NCI-H2029 (cell line): Measurements from ENCODE around the gene SLC10A7.

Source experiments
- DNase-seq: peaks from one replicate; lab custom pipeline; 2025; lab: John Stamatoyannopoulos, UW

SLC10A7 gene

GRCh38 chr4:146349306-146349705 lies 172.4 kb downstream of the SLC10A7 start:
- no peak for DNase-seq

GRCh38 chr4:146347822-146348221 lies 173.9 kb downstream of the SLC10A7 start:
- no peak for DNase-seq

- DNase-seq = no peak
These were observed 175.5 kb downstream of the SLC10A7 start for GRCh38 chr4:146346276-146346675.

GRCh38 chr4:146343776-146344175 lies 178.0 kb downstream of the SLC10A7 start:
- no peak for DNase-seq

- DNase-seq = no peak
These were observed 178.5 kb downstream of the SLC10A7 start for GRCh38 chr4:146343199-146343598.

GRCh38 chr4:146342600-146343192 lies 179.0 kb downstream of the SLC10A7 start:
- DNase-seq = no peak

- no peak for DNase-seq
These were observed 180.9 kb downstream of the SLC10A7 start for GRCh38 chr4:146340798-146341197.

- no peak for DNase-seq
These were observed 183.2 kb downstream of the SLC10A7 start for GRCh38 chr4:146338512-146338911.

- DNase-seq = no peak
These were observed 185.3 kb downstream of the SLC10A7 start for GRCh38 chr4:146336410-146336807.

- no peak for DNase-seq
These were observed 185.9 kb downstream of the SLC10A7 start for GRCh38 chr4:146335763-146336409.

GRCh38 chr4:146334862-146335449 lies 186.8 kb downstream of the SLC10A7 start:
- no peak for DNase-seq

- no peak for DNase-seq
These were observed 187.9 kb downstream of the SLC10A7 start for GRCh38 chr4:146333895-146334262.

GRCh38 chr4:146333187-146333894 lies 188.4 kb downstream of the SLC10A7 start:
- no peak for DNase-seq

- DNase-seq = no peak
These were observed 191.3 kb downstream of the SLC10A7 start for GRCh38 chr4:146330392-146330791.

GRCh38 chr4:146329050-146329716 lies 192.6 kb downstream of the SLC10A7 start:
- no peak for DNase-seq

- no peak for DNase-seq
These were observed 193.7 kb downstream of the SLC10A7 start for GRCh38 chr4:146327859-146328650.

- no peak for DNase-seq
These were observed 202.8 kb downstream of the SLC10A7 start for GRCh38 chr4:146318894-146319293.

- DNase-seq = no peak
These were observed 204.0 kb downstream of the SLC10A7 start for GRCh38 chr4:146317783-146318182.

- DNase-seq = no peak
These were observed 206.6 kb downstream of the SLC10A7 start for GRCh38 chr4:146315184-146315583.

- DNase-seq = no peak
These were observed 210.3 kb downstream of the SLC10A7 start for GRCh38 chr4:146311238-146311970.
